SH-SY5Y (cell line): ENCODE results near the gene FKBP4.

Experiments used
- GATA2 ChIP-seq: IDR thresholded peaks from 2 replicates; pipeline ENCODE4 v1.6.1; 2011; ENCODE audit warnings: mild to moderate bottlenecking, low read depth, low read length
- GATA3 ChIP-seq: IDR thresholded peaks from 2 replicates; pipeline ENCODE4 v1.6.1; 2011; ENCODE audit warnings: low read depth, mild to moderate bottlenecking, low read length, moderate library complexity

- TF ChIP-seq GATA3, result no peak
- no peak for TF ChIP-seq GATA2
These were observed 11.9 kb downstream of the FKBP4 start for GRCh38 chr12:2806700-2807099.
